HEK293 (cell line): ENCODE data around the gene CDKN2A.

Experiments
- CTCF ChIA-PET: fragments of 350-600 bp; formaldehyde crosslinking; extraction: SDS; loops from one replicate; lab custom pipeline; 2021; ENCODE audit warnings: antibody characterized with exemption; lab: Yijun Ruan, JAX
- POLR2A ChIA-PET: fragments of 300-600 bp; formaldehyde crosslinking; extraction: SDS; loops from one replicate; lab custom pipeline; 2020; ENCODE audit warnings: antibody characterized with exemption, inconsistent platforms; lab: Yijun Ruan, JAX
- H3K27ac ChIP-seq: fragments of 200-500 bp; sonication (Bioruptor generic); 2 replicates; pipeline ENCODE4 v1.5.1; 2014; ENCODE audit warnings: low read depth, low read length, control low read depth, inconsistent platforms; ENCODE audit errors: extremely low read depth
- H3K36me3 ChIP-seq, 2 experiments: fragments of 200-500 bp in 1 of 2; sonication (Bioruptor generic) in 1 of 2; 1 replicate in 1 of 2; 2 replicates in 1 of 2; pipeline ENCODE4 v1.5.1; 2014 to 2017; ENCODE audit warnings: inconsistent platforms in 2 of 2, low read length in 2 of 2; ENCODE audit not compliant: control insufficient read depth in 2 of 2, insufficient read depth in 1 of 2
- H3K4me1 ChIP-seq: fragments of 200-500 bp; sonication (Bioruptor generic); 2 replicates; pipeline ENCODE4 v1.5.1; 2014; ENCODE audit warnings: mild to moderate bottlenecking, low read length, inconsistent platforms; ENCODE audit not compliant: control insufficient read depth, insufficient read depth
- H3K4me3 ChIP-seq: 2 replicates; pipeline ENCODE4 v1.5.1; 2011; ENCODE audit warnings: low read depth, mild to moderate bottlenecking, control low read depth, low read length, moderate library complexity
- H3K9me3 ChIP-seq: fragments of 200-500 bp; sonication (Bioruptor generic); 2 replicates; pipeline ENCODE4 v1.5.1; 2014; ENCODE audit warnings: low read depth, low read length, inconsistent platforms; ENCODE audit not compliant: control insufficient read depth, insufficient read depth
- GFI1B ChIP-seq: fragments of 450-650 bp; formaldehyde crosslinking; IDR thresholded peaks from 2 replicates; pipeline ENCODE4 v1.5.1; 2016; ENCODE audit warnings: missing biosample characterization, missing genetic modification characterization
- GLIS2 ChIP-seq: fragments of 450-650 bp; formaldehyde crosslinking; IDR thresholded peaks from 2 replicates; pipeline ENCODE4 v1.5.1; 2016; ENCODE audit warnings: missing biosample characterization, missing genetic modification characterization
- MZF1 ChIP-seq: fragments of 450-650 bp; formaldehyde crosslinking; IDR thresholded peaks from 2 replicates; pipeline ENCODE4 v1.5.1; 2017; ENCODE audit warnings: missing biosample characterization, missing genetic modification characterization, borderline replicate concordance
- RBAK ChIP-seq: fragments of 450-650 bp; formaldehyde crosslinking; IDR thresholded peaks from 2 replicates; pipeline ENCODE4 v1.5.1; 2016; ENCODE audit warnings: missing biosample characterization, missing genetic modification characterization
- WT1 ChIP-seq: fragments of 450-650 bp; formaldehyde crosslinking; IDR thresholded peaks from 2 replicates; pipeline ENCODE4 v1.5.1; 2016; ENCODE audit warnings: missing biosample characterization, missing genetic modification characterization
- YY2 ChIP-seq: fragments of 450-650 bp; formaldehyde crosslinking; IDR thresholded peaks from 2 replicates; pipeline ENCODE4 v1.5.1; 2016; ENCODE audit warnings: missing biosample characterization, missing genetic modification characterization
- ZBTB48 ChIP-seq: fragments of 450-650 bp; formaldehyde crosslinking; IDR thresholded peaks from 2 replicates; pipeline ENCODE4 v1.5.1; 2016; ENCODE audit warnings: missing biosample characterization, missing genetic modification characterization
- ZEB2 ChIP-seq: fragments of 450-650 bp; formaldehyde crosslinking; IDR thresholded peaks from 2 replicates; pipeline ENCODE4 v1.5.1; 2016; ENCODE audit warnings: missing biosample characterization, missing genetic modification characterization
- ZNF157 ChIP-seq: fragments of 450-650 bp; formaldehyde crosslinking; IDR thresholded peaks from 2 replicates; pipeline ENCODE4 v1.5.1; 2016; ENCODE audit warnings: missing biosample characterization, missing genetic modification characterization
- ZNF169 ChIP-seq: fragments of 450-650 bp; formaldehyde crosslinking; IDR thresholded peaks from 2 replicates; pipeline ENCODE4 v1.5.1; 2016; ENCODE audit warnings: missing biosample characterization, missing genetic modification characterization
- ZNF184 ChIP-seq: fragments of 450-650 bp; IDR thresholded peaks from 2 replicates; pipeline ENCODE4 v1.5.1; 2018; ENCODE audit warnings: missing biosample characterization, mild to moderate bottlenecking, missing genetic modification characterization
- ZNF2 ChIP-seq: fragments of 450-650 bp; formaldehyde crosslinking; IDR thresholded peaks from 2 replicates; pipeline ENCODE4 v1.5.1; 2016; ENCODE audit warnings: missing biosample characterization, missing genetic modification characterization
- ZNF248 ChIP-seq: fragments of 450-650 bp; formaldehyde crosslinking; IDR thresholded peaks from 2 replicates; pipeline ENCODE4 v1.5.1; 2017; ENCODE audit warnings: missing biosample characterization, missing genetic modification characterization
- ZNF596 ChIP-seq: fragments of 450-650 bp; IDR thresholded peaks from 2 replicates; pipeline ENCODE4 v1.5.0; 2018; ENCODE audit warnings: missing biosample characterization, mild to moderate bottlenecking, missing genetic modification characterization, moderate library complexity
- ZNF621 ChIP-seq: fragments of 450-650 bp; formaldehyde crosslinking; IDR thresholded peaks from 2 replicates; pipeline ENCODE4 v1.5.1; 2017; ENCODE audit warnings: missing biosample characterization, missing genetic modification characterization
- ZNF660 ChIP-seq: fragments of 450-650 bp; IDR thresholded peaks from 2 replicates; pipeline ENCODE4 v1.5.1; 2018; ENCODE audit warnings: missing biosample characterization, mild to moderate bottlenecking, missing genetic modification characterization
- ZNF664 ChIP-seq: fragments of 450-650 bp; formaldehyde crosslinking; IDR thresholded peaks from 2 replicates; pipeline ENCODE4 v1.5.1; 2016; ENCODE audit warnings: missing biosample characterization, missing genetic modification characterization
- ZNF791 ChIP-seq: fragments of 450-650 bp; formaldehyde crosslinking; IDR thresholded peaks from 2 replicates; pipeline ENCODE4 v1.5.1; 2016; ENCODE audit warnings: missing biosample characterization, missing genetic modification characterization
- ZSCAN23 ChIP-seq: fragments of 450-650 bp; formaldehyde crosslinking; IDR thresholded peaks from 2 replicates; pipeline ENCODE4 v1.5.1; 2016; ENCODE audit warnings: missing biosample characterization, missing genetic modification characterization
- TF ChIP-seq, protein P1 (sequence below): fragments of 450-650 bp; formaldehyde crosslinking; IDR thresholded peaks from 2 replicates; pipeline ENCODE4 v1.5.1; 2016; ENCODE audit warnings: missing biosample characterization, missing genetic modification characterization
- TF ChIP-seq, protein P2 (sequence below): fragments of 450-650 bp; formaldehyde crosslinking; IDR thresholded peaks from 2 replicates; pipeline ENCODE4 v1.5.1; 2016; ENCODE audit warnings: missing biosample characterization, missing genetic modification characterization
- TF ChIP-seq, protein P3 (sequence below): fragments of 450-650 bp; formaldehyde crosslinking; IDR thresholded peaks from 2 replicates; pipeline ENCODE4 v1.5.1; 2016; ENCODE audit warnings: missing biosample characterization, missing genetic modification characterization
- TF ChIP-seq, protein P4 (sequence below): sonication (generic); formaldehyde crosslinking; IDR thresholded peaks from 2 replicates; pipeline ENCODE4 v1.8.1; 2022; ENCODE audit warnings: mild to moderate bottlenecking, moderate library complexity, missing genetic modification reagents
- TF ChIP-seq, protein P5 (sequence below): fragments of 450-650 bp; formaldehyde crosslinking; IDR thresholded peaks from 2 replicates; pipeline ENCODE4 v1.5.1; 2016; ENCODE audit warnings: missing biosample characterization, missing genetic modification characterization

Gene CDKN2A

DNA sequence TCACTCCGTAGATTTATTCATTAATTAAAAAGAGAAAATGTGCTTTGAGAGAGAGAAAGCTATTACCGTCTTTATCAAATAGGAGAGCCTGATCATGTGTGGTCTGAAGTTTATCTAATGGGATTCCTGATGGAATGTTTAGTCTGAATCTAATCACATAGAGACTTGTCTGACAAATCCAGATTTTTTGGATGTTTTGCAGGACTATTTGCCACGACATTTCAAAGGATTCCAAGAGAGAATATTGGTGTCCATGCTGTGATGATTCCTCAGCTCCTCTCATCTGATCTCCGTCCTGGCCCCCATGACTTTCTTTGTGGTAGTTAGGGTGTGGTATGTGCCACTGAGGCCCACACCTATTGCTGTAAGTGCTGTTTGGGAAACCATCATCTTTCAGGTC lies 35.0 kb upstream of the CDKN2A start:
- CTCF ChIA-PET, result interaction anchor here (0.7 to 1.7 kb wide), 10 partner anchors 9 to 215 kb away, joined by 3 to 10 read pairs (median 4); partner anchors contain the start of gene CDKN2B
- Histone ChIP-seq H3K27ac (no peak overlapping the region), H3K4me1 (no peaks in the 10 kb centered on the region; the same call in 1 of the 2 replicates), H3K9me3 (no peaks in the 10 kb centered on the region), H3K36me3 (peaks cover 0 to 21% of the 10 kb centered on the region in 2 experiments; a peak in 1 of 3 replicates), H3K4me3 (no peak overlapping the region)
- no peak for TF ChIP-seq GFI1B (tag by site-specific recombination)
- no peak for TF ChIP-seq ZNF621 (tag by site-specific recombination)
- TF ChIP-seq ZNF660, result no peak
- TF ChIP-seq, protein P1, sequence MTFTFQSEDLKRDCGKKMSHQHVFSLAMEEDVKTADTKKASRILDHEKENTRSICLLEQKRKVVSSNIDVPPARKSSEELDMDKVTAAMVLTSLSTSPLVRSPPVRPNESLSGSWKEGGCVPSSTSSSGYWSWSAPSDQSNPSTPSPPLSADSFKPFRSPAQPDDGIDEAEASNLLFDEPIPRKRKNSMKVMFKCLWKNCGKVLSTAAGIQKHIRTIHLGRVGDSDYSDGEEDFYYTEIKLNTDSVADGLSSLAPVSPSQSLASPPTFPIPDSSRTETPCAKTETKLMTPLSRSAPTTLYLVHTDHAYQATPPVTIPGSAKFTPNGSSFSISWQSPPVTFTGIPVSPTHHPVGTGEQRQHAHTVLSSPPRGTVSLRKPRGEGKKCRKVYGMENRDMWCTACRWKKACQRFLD, result no peak
- no peak for TF ChIP-seq ZNF184 (tag by site-specific recombination)
- TF ChIP-seq, protein P2, sequence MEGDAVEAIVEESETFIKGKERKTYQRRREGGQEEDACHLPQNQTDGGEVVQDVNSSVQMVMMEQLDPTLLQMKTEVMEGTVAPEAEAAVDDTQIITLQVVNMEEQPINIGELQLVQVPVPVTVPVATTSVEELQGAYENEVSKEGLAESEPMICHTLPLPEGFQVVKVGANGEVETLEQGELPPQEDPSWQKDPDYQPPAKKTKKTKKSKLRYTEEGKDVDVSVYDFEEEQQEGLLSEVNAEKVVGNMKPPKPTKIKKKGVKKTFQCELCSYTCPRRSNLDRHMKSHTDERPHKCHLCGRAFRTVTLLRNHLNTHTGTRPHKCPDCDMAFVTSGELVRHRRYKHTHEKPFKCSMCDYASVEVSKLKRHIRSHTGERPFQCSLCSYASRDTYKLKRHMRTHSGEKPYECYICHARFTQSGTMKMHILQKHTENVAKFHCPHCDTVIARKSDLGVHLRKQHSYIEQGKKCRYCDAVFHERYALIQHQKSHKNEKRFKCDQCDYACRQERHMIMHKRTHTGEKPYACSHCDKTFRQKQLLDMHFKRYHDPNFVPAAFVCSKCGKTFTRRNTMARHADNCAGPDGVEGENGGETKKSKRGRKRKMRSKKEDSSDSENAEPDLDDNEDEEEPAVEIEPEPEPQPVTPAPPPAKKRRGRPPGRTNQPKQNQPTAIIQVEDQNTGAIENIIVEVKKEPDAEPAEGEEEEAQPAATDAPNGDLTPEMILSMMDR, result no peak
- TF ChIP-seq, protein P3, sequence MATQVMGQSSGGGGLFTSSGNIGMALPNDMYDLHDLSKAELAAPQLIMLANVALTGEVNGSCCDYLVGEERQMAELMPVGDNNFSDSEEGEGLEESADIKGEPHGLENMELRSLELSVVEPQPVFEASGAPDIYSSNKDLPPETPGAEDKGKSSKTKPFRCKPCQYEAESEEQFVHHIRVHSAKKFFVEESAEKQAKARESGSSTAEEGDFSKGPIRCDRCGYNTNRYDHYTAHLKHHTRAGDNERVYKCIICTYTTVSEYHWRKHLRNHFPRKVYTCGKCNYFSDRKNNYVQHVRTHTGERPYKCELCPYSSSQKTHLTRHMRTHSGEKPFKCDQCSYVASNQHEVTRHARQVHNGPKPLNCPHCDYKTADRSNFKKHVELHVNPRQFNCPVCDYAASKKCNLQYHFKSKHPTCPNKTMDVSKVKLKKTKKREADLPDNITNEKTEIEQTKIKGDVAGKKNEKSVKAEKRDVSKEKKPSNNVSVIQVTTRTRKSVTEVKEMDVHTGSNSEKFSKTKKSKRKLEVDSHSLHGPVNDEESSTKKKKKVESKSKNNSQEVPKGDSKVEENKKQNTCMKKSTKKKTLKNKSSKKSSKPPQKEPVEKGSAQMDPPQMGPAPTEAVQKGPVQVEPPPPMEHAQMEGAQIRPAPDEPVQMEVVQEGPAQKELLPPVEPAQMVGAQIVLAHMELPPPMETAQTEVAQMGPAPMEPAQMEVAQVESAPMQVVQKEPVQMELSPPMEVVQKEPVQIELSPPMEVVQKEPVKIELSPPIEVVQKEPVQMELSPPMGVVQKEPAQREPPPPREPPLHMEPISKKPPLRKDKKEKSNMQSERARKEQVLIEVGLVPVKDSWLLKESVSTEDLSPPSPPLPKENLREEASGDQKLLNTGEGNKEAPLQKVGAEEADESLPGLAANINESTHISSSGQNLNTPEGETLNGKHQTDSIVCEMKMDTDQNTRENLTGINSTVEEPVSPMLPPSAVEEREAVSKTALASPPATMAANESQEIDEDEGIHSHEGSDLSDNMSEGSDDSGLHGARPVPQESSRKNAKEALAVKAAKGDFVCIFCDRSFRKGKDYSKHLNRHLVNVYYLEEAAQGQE (tag by site-specific recombination), result no peak
- TF ChIP-seq ZNF664, result no peak
- TF ChIP-seq ZBTB48, result no peak
- TF ChIP-seq MZF1 (tag by site-specific recombination), result no peak
- TF ChIP-seq ZNF248, result no peak
- no peak for TF ChIP-seq ZNF169 (tag by site-specific recombination)
- TF ChIP-seq YY2 (tag by site-specific recombination), result no peak
- TF ChIP-seq ZNF596 (tag by site-specific recombination), result no peak
- no peak for TF ChIP-seq RBAK (tag by site-specific recombination)
- POLR2A ChIA-PET, result interaction anchor here (0.8 to 2.1 kb wide), 4 partner anchors 10 to 22 kb away, joined by 3 to 9 read pairs (median 4); partner anchors contain the start of gene CDKN2B

DNA sequence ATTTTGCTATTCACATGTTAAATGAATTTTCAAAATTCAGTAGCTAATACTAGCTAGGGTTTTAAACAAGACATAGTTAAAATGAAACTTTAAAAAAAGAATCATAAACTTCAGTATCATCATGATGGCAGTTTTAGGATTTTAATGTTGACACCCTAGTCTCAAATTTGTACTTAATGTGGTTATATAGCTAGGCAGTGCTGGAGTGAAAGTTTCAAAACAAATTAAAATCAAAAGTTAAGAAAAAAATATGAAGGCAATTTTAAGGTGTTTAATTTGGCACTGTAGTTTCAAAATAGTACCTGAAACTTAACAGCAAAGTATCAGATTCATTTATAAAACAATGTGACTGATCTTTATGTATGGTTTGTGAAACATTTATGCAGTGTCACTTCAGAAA lies 34.2 kb upstream of the CDKN2A start:
- H3K9me3 ChIP-seq, result no peaks in the 10 kb centered on the region
- H3K4me1 ChIP-seq, result no peaks in the 10 kb centered on the region; the same call in 1 of the 2 replicates
- H3K36me3 ChIP-seq, result peaks cover 0 to 16% of the 10 kb centered on the region in 2 experiments; a peak in 1 of 3 replicates
- H3K27ac ChIP-seq, result no peak overlapping the region
- ChIA-PET CTCF (interaction anchor here (0.6 to 4.1 kb wide), 7 partner anchors 8 to 215 kb away, joined by 3 to 23 read pairs (median 5); partner anchors contain the start of gene CDKN2B), POLR2A (interaction anchor here (0.9 to 2.1 kb wide), 2 partner anchors 11 to 20 kb away, joined by 3 to 9 read pairs; partner anchors contain the start of gene CDKN2B)
- H3K4me3 ChIP-seq, result no peak overlapping the region
- TF ChIP-seq ZNF2 (tag by site-specific recombination), result no peak
- TF ChIP-seq ZEB2 (tag by site-specific recombination), result no peak
- no peak for TF ChIP-seq GLIS2
- TF ChIP-seq, protein P4, sequence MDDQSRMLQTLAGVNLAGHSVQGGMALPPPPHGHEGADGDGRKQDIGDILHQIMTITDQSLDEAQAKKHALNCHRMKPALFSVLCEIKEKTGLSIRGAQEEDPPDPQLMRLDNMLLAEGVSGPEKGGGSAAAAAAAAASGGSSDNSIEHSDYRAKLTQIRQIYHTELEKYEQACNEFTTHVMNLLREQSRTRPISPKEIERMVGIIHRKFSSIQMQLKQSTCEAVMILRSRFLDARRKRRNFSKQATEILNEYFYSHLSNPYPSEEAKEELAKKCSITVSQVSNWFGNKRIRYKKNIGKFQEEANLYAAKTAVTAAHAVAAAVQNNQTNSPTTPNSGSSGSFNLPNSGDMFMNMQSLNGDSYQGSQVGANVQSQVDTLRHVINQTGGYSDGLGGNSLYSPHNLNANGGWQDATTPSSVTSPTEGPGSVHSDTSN (CRISPR knock-in tag), result no peak
- TF ChIP-seq ZNF157 (tag by site-specific recombination), result no peak
- TF ChIP-seq ZNF791 (tag by site-specific recombination), result no peak
- TF ChIP-seq, protein P5, sequence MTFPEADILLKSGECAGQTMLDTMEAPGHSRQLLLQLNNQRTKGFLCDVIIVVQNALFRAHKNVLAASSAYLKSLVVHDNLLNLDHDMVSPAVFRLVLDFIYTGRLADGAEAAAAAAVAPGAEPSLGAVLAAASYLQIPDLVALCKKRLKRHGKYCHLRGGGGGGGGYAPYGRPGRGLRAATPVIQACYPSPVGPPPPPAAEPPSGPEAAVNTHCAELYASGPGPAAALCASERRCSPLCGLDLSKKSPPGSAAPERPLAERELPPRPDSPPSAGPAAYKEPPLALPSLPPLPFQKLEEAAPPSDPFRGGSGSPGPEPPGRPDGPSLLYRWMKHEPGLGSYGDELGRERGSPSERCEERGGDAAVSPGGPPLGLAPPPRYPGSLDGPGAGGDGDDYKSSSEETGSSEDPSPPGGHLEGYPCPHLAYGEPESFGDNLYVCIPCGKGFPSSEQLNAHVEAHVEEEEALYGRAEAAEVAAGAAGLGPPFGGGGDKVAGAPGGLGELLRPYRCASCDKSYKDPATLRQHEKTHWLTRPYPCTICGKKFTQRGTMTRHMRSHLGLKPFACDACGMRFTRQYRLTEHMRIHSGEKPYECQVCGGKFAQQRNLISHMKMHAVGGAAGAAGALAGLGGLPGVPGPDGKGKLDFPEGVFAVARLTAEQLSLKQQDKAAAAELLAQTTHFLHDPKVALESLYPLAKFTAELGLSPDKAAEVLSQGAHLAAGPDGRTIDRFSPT (tag by site-specific recombination), result no peak
- no peak for TF ChIP-seq WT1
- no peak for TF ChIP-seq ZNF621 (tag by site-specific recombination)
- no peak for TF ChIP-seq ZSCAN23 (tag by site-specific recombination)
